ENCODE results near the gene CLIC3.
A peak's percentile ranks its signal among the peaks of the same experiment; 100 is the strongest.

Gene CLIC3

DNA sequence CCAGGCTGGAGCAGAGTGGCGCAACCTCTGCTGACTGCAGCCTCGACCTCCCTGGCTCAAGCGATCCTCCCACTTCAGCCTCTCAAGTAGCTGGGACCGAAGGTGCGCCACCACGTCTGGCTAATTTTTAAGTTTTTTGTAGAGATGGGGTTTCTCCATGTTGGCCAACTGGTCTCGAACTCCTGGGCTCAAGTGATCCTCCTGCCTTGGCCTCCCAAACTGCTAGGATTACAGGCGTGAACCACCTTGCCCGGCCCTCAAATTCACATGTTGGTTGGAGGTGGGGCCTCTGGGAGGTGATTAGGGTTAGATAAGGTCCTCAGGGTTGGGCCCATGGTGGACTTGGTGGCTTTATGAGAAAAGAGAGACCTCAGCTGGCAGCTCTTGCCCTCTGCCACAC is 34.2 kb downstream of the CLIC3 start:
- DNase-seq = no peak

- DNase-seq = no peak
These were observed 34.9 kb downstream of the CLIC3 start for GRCh38 chr9:136961279-136962065.

DNA sequence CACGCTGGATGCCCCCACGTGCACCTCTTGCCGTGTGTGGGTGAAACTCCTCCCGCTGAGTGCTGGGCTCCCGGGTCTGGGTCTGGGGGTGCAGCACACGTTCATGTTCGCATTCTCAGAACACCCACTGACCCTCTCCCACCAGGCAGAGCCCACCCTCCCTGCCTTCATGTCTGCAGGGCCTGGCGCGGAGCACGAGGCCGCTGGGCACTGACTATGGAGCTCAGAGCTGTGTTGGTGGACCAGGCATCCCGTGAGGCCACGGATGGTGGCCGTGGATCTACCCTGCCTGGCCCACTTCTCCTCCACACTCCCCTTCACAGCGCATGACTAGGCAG is 35.5 kb downstream of the CLIC3 start:
- DNase-seq = no peak

GRCh38 chr9:136960212-136960937 is 36.0 kb downstream of the CLIC3 start:
- no peak for DNase-seq

GRCh38 chr9:136958898-136959850 is 37.2 kb downstream of the CLIC3 start:
- no peak for DNase-seq

- no peak for DNase-seq
These were observed 37.9 kb downstream of the CLIC3 start for GRCh38 chr9:136958473-136958872.

GRCh38 chr9:136957901-136958300 is 38.5 kb downstream of the CLIC3 start:
- no peak for DNase-seq

DNA sequence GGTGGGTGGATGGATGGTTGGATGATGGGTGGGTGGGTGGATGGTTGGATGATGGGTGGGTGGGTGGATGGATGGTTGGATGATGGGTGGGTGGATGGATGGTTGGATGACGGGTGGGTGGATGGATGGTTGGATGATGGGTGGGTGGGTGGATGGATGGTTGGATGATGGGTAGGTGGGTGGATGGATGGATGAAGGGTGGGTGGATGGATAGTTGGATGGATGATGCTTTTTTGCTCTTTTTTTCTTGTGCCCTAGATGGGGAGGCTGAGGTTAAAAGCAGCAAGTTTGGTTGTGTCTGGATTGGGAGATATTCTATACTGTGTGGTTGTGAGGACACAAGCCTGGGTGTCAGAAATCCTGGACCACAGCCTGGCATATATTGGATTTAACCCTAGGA is 38.9 kb downstream of the CLIC3 start:
- no peak for DNase-seq

- DNase-seq = no peak
These were observed 39.8 kb downstream of the CLIC3 start for GRCh38 chr9:136956604-136957003.

DNA sequence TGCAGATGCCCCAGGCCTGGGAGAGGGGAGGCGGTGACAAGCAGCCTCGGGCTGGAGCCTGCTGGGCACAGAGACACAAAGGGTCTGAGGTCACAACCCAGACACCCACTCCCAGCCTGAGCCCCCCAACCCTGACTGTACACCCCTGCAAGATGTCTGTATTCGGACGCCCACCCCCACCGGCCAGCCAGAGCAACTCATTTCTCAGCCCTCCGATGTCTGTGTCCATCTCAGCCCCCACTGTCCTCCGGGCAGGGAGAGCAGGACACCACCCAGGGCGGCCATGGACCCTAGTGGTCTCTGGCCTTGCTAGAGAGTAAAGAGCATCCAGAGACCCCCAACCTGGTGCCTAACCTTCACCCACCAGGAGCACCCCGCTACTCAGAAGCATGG is 40.4 kb downstream of the CLIC3 start:
- DNase-seq = no peak

DNA sequence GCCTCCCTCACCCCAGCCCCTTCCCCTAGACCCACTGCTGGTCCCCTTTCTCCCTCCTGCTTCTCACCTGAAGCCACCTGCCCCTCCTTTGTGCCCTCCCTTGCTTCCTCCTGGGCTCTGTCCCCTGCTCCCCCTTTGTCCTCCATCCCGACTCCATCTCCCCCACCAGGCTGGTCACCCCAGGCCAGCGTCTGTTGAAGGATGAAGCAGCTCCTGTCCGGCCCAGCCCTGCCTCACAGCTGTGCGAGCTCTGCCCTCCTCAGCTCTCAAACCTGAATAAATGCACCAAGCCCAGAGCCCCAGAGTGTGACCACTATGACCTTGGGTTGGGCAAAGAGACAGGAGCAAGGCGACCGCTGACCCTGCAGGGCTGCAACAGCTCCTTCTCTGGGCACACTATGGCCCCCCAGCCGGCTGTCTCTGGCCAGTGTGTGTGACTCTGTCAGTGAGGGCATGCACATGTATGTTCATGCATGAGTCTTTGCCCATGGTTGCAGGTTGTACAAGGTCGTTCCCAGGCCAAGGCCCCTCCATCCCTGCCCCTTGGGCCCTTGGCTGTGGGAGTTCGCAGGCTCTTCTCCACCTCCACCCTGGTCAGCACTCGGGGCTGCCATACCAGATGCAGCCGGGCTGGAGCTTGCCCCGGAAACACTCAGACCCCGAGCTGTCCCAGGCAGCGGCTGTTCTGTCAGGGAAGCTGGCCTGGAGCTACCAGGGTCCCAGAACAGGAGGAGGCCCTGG is 41.0 kb downstream of the CLIC3 start:
- no peak for DNase-seq

DNA sequence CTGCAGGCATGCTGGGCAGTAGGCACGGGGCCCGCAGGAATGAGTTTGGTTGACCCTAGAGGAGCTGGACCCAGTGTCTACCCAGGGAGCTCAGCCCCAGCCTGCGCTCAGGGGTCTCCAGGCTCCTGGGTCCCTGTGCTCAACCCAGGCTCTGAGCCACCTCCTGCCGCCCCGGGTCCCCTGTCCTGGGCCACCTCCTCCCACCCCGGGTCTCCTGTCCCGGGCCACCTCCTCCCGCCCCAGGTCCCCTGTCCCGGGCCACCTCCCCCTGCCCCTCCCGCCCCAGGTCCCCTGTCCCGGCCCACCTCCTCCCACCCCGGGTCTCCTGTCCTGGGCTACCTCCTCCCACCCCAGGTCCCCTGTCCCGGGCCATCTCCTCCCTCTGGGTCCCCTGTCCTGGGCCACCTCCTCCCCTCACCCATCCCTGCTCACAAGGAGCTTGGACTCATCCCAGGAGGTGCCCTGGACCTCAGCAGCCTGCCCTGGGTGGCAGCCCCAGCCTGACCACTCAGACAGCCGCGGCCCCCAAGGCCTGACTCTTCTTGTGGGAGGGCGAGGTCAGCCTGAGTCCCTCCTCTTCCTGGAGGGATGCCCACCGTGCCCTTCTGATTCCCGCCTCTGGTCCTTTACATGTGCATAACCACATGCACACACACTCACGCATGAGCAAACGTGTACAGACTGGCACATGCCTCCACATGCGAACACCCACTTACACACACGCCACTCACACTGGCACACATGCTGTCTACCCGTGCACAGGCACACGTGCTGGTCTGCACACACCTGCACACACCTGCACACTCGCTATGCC is 41.9 kb downstream of the CLIC3 start:
- no peak for DNase-seq

- DNase-seq = no peak
These were observed 42.5 kb downstream of the CLIC3 start for GRCh38 chr9:136953771-136954269.

- DNase-seq = no peak
These were observed 43.2 kb downstream of the CLIC3 start for GRCh38 chr9:136952876-136953770.

- no peak for DNase-seq
These were observed 44.0 kb downstream of the CLIC3 start for GRCh38 chr9:136952321-136952850.

- no peak for DNase-seq
These were observed 44.6 kb downstream of the CLIC3 start, which contains the start of gene LCN12 for GRCh38 chr9:136951541-136952320. LCN12 (plus strand) TSS chr9:136952273; CDS start chr9:136952328, 55 bp downstream.

DNA sequence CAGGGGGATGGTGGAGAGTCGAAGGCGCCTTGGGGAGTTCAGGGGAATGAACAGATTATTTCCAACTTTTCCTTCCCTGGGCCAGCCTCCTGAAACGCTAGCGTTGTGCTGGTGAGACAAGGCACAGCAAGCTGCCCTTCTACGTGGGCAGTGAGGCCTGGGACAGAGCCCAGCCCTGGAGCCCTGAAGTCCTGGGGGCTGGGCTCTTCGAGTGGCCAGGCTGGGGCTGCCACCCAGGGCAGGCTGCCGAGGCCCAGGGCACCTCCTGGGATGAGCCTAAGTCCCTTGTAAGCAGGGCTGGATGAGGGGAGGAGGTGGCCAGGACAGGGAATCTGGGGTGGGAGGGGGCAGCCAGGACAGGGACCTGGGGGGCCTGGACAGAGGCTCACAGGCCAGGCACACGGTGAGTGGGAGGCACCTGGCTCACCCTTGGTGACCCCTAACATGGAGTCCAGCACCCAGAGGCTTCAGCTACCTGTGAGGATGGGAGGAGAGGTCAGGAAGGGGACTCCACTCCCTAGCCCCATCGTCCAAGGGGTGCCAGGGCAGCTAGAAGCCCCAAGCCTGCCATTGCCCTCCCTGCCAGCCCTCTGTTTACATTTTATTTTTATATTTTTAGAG is 45.6 kb downstream of the CLIC3 start:
- no peak for DNase-seq

DNA sequence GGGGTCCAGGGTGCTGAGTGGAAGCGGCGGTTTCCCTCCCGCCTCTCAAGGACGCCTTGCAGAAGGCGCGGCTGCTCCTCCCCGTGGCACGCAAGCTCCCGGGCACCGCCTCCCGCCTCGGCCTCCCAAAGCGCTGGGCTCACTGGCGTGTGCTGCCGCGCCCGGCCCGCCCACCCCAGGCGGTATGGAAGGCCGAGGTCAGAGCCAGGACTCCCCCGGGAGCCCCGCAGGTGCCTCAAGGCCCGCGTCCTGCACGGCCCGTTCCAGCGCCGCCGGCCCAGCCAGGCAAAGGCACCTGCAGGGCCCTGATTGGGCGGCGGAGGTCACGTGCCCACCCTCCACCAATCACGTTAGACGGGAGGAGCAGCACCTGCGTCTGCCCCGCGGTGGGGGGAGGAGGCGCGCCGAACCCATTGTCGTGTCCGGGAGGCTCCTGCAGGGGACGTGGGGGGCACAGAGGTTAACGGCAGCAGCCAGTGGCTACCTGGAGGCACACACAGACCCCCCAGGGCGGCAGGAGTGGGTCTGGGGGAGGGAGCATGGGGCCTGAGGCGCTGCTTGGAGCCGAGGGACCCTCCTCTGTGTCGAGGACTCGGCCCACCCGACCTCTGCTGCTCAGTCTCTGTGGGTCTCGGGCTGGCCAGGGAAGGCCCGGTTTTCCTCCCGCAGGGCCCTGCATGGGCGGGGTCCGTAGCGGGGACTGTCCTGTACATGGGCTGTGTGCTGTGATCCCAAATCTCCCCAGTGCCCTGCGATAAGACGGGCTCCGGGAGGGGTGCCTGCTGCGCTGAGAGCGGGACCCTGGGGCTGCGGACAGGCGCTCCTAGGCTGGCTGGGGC is 46.3 kb downstream of the CLIC3 start:
- DNase-seq = peak; percentile 76
